Gastroesophageal sphincter (tissue), 3 donors: ENCODE data around the gene CPVL.

Source experiments
- CTCF ChIP-seq, 4 experiments: fragments of 200-600 bp in 2 of 4; fragments of 450-650 bp in 2 of 4; sonication (generic) in 1 of 4; IDR thresholded peaks; one replicate each; pipeline ENCODE4 v1.5.1; 2017 to 2019; ENCODE audit warnings: antibody characterized with exemption in 4 of 4, mild to moderate bottlenecking in 2 of 4, moderate library complexity in 2 of 4
- POLR2A ChIP-seq, 2 donors: fragments of 450-650 bp; IDR thresholded peaks; one replicate each; pipeline ENCODE4 v1.6.1; 2017; ENCODE audit warnings: antibody characterized with exemption in 2 of 2, mild to moderate bottlenecking in 2 of 2, moderate library complexity in 1 of 2
- POLR2AphosphoS5 ChIP-seq: sonication (generic); formaldehyde crosslinking; IDR thresholded peaks from one replicate; pipeline ENCODE4 v1.6.1; 2017; ENCODE audit warnings: antibody characterized with exemption

GRCh38 chr7:29076631-29077030 is 69.7 kb downstream of the CPVL start:
- no peak for TF ChIP-seq CTCF (IDR thresholded peaks at IDR 0.05)
- no peak for TF ChIP-seq POLR2A (IDR thresholded peaks at IDR 0.05)
- no peak for TF ChIP-seq POLR2AphosphoS5
